Effector CD4-positive, alpha-beta T cell (primary cell): Measurements from ENCODE around the gene MED13.
"Not testable (repeated sequence)": the region's sequence is repeated elsewhere in the genome, so short reads cannot be mapped to it uniquely, and the experiment has no call there.

ENCODE experiments used
- DNase-seq: peaks from one replicate; pipeline ENCODE4 v3.0.0-alpha.2; 2020

MED13 gene

DNA sequence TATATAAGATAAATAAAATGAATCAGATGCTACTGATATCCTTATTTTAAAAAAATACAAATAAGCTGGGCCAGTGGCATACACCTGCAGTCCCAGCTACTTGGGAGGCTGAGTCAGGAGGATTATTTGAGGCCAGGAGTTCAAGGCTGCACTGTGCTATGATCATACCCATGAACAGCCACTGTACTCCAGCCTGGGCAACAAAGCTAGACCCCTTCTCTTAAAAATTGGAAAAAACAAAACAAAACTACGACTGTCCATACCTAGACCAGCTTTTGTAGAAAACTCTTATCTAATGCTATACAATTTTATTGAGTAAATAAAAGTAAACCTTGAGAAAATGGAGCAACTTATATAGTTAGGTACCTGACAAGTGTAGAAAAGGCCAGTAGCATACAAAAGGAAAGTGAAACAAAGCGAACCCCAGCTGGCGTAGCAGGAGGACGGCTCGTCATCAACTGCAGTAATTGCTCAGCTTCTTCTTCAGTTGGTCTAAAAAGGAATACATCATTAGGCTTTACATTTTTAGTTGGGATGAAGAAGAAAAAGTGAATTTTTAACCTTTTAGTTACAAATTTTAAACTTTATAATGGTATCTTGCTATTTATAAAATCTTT, 160.9 kb downstream of the MED13 start:
- no peak for DNase-seq

DNA sequence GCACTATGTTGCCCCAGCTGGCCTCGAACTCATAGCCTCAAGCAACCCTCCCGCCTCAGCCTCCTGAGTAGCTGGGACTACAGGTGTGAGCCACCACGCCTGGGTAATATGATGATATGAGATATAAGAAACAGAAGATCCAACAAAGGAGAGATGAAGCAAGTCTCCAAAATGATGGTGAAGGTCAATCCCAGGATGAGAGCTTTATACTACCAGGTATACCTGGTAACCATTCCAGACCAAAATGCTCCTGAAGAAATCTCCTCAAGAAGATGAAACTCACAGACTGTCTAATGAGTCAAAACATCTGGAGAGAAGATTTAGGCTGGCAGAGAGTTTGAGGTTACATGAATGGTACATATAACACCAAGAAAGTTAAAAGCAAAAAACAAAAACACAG, 161.8 kb downstream of the MED13 start:
- no peak for DNase-seq

DNA sequence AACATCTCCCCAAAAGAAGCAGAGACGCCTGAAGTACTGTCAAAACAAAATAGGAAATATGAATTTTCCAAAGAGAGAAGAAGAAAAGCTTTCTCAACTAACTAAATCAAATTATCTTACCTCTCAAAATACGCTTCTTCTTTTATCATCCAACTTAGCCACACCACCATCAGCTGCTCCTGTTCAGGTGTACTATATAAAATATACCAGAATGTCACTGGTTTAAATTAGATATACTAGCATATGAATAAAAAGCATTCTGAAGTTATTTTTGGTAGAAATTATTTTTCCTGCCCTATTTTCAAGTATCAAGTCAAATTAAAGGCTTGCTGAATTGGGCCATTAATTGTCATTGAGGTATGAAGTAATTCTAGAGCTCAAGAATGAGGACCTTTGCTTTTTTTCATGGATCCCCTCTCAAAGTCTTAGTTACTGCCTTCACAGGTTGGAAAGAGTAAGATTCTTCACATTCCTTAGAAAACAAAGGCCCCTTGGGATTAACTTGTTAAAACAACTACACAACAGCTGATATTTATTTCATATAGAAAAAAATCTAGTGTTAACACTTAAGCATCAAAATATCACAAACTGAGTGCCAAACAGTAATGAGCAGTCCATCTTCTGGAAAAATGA, 167.4 kb downstream of the MED13 start:
- no peak for DNase-seq

DNA sequence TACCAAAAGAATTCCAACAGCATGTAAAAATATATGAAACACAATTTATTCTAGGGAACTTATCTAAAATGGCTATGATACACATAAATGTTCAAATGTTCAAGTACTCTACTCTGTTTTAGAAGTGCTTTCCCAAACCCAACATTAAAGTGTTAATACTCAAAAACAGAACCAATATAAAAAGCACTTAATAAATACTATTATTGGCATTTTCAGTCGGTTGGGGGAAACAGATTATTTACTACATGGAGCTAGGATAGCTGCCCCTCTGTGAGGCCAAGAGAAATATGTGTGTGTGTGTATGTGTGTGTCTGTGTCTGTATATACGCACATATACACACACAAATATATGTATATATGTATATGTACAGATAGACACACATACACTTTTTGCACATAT, 169.7 kb downstream of the MED13 start:
- DNase-seq = no peak

DNA sequence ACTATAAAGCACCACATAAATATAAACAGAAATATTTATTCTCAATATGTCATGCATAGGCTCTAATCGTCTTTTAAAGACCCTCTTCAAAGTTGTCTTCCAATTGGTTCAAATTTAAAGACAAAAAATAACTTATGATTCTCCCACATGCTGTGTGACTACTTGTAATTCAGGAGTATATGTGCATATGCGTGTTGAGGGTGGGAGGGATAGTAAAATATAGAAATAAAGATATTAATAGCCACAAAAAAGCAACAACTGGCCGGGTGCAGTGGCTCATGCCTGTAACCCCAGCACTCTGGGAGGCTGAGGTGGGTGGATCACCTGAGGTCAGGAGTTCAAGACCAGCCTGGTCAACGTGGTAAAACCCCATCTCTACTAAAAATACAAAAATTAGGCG, 170.8 kb downstream of the MED13 start:
- DNase-seq = not testable (repeated sequence)
